ENCODE data around the gene MYOZ3.

MYOZ3 gene

GRCh38 chr5:150661086-150661485 is at the start of gene MYOZ3:
MYOZ3 (plus strand) TSS chr5:150661251; CDS start chr5:150662942, 1,691 bp downstream.
- no peak for DNase-seq

GRCh38 chr5:150612405-150612804 is 48.6 kb upstream of the MYOZ3 start:
- DNase-seq: no peak

GRCh38 chr5:150612905-150613670 is 48.0 kb upstream of the MYOZ3 start:
- no peak for DNase-seq

- no peak for DNase-seq
Measured at GRCh38 chr5:150613991-150614660, 46.9 kb upstream of the MYOZ3 start.

GRCh38 chr5:150614661-150615060 is 46.4 kb upstream of the MYOZ3 start:
- DNase-seq: no peak

GRCh38 chr5:150615141-150615699 is 45.8 kb upstream of the MYOZ3 start:
- DNase-seq: no peak

GRCh38 chr5:150616024-150616470 is 45.0 kb upstream of the MYOZ3 start:
- DNase-seq: no peak

- no peak for DNase-seq
Measured at GRCh38 chr5:150616506-150616905, 44.5 kb upstream of the MYOZ3 start.

GRCh38 chr5:150618163-150618562 is 42.9 kb upstream of the MYOZ3 start:
- DNase-seq: no peak

GRCh38 chr5:150618588-150619281 is 42.3 kb upstream of the MYOZ3 start:
- DNase-seq: no peak

- no peak for DNase-seq
Measured at GRCh38 chr5:150619359-150620230, 41.5 kb upstream of the MYOZ3 start.

GRCh38 chr5:150621301-150621700 is 39.8 kb upstream of the MYOZ3 start:
- no peak for DNase-seq

- DNase-seq: no peak
Measured at GRCh38 chr5:150622157-150622556, 38.9 kb upstream of the MYOZ3 start.

- DNase-seq: no peak
Measured at GRCh38 chr5:150623152-150623877, 37.7 kb upstream of the MYOZ3 start.

GRCh38 chr5:150623878-150624216 is 37.2 kb upstream of the MYOZ3 start:
- no peak for DNase-seq

- no peak for DNase-seq
Measured at GRCh38 chr5:150624334-150625163, 36.5 kb upstream of the MYOZ3 start.

- DNase-seq: no peak
Measured at GRCh38 chr5:150625164-150625535, 35.9 kb upstream of the MYOZ3 start.

GRCh38 chr5:150625831-150626746 is 35.0 kb upstream of the MYOZ3 start:
- DNase-seq: no peak

- DNase-seq: no peak
Measured at GRCh38 chr5:150626853-150627276, 34.2 kb upstream of the MYOZ3 start.

All from KG1 (cell line).